GM19351 (cell line): ENCODE data around the gene CYTH3.
A peak's percentile ranks its signal among the peaks of the same experiment; 100 is the strongest.
"Not testable (repeated sequence)": the region's sequence is repeated elsewhere in the genome, so short reads cannot be mapped to it uniquely, and the experiment has no call there.

Source experiments
- ATAC-seq: cut with Tn5 transposase; IDR thresholded peaks from one replicate; pipeline ENCODE4 v1.9.1; 2021; ENCODE audit warnings: mild to moderate bottlenecking, moderate library complexity; ENCODE audit not compliant: unreplicated experiment

The CYTH3 gene, protein sequence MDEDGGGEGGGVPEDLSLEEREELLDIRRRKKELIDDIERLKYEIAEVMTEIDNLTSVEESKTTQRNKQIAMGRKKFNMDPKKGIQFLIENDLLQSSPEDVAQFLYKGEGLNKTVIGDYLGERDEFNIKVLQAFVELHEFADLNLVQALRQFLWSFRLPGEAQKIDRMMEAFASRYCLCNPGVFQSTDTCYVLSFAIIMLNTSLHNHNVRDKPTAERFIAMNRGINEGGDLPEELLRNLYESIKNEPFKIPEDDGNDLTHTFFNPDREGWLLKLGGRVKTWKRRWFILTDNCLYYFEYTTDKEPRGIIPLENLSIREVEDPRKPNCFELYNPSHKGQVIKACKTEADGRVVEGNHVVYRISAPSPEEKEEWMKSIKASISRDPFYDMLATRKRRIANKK

DNA sequence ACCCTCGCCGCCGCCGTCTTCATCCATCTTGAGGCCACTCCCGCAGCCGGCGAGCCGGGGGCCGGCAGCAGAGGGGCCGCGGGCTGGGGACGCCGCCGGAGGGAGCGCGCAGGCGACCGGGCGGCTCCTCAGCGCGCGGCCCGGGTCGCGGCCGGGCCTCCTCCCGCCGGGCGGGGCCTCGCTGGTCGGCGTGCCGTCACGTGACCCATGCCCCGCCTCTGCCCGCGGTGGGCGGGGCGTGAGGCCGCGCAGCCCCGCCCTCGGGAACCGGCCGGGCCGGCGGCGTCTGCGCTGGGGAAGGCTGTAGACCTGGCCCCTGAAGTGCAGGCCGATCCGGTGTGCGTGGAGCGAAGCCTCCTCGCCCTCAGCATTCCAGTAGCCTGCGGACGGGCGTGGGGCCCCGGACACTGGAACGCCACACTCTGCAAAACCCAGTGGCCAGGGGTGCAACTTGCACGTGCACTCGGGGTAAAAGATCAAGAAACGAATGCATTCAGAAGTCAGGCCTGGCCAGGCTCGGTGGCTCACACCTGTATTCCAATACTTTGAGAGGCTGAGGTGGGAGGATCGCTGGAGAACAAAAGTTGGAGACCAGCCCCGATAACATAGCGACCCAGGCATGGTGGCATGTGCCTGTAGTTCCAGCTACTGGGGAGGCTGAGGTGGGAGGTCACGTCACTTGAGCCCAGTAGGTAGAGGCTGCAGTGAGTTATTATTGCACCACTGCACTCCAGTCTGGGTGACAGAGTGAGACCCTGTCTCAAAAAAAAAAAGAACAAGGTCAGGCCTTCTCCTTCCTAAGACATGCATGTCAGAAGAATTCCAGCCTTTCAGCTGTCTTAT is at the start of gene CYTH3:
Gene CYTH3, minus strand, starts transcription at position 144 of the 843 bp plus-strand sequence. Its CDS starts 117 bp downstream, at position 27.
- peak; percentile 83 for ATAC-seq

- no peak for ATAC-seq
Observed at GRCh38 chr7:6320791-6321190, 48.4 kb upstream of the CYTH3 start.

DNA sequence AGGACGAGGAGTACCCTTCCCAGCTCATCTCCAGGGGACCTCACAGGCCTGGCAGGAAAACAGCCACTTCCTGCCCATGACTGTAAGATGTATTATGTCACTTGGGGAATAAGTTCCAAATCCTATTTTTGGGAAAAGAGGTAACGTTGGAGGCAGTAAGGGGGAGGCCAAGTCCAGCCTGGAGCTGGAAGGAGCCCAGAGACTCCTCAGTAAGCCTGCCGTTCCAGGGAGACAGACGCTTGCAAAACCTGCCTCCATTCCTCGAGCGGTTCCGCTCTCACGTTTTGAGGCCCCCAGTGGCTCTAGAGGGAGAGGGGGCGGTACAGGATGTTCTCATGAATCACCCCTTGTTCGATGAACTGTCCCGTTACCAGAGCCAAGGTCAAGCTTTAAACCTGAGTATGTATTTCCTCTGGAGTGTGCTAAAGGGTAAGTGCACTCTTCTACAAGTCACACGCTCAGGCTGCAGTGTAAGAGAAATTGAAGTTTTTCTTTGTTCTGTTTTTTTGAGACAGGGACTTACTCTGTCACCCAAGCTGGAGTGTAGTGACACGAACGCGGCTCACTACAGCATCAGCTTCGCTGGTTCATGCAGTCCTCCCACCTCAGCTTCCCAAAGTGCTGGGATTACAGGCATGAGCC is 45.5 kb upstream of the CYTH3 start:
- no peak for ATAC-seq

DNA sequence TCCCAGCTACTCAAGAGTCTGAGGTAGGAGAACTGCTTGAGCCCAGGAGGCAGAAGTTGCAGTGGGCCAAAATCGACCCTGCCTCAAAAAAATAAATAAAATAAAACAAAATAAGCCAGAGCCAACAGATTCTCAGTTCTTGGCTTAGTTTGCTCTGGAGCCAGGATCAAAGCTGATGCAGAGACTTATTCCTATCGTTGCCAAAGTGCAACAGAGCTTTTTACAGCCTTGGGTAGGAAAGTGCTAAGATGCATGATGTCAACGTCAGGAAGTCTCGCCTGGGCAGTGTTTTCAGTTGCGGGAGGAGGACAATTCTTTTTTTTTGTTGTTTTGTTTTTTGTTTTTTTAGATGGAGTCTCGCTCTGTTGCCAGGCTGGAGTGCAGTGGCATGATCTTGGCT is 43.8 kb upstream of the CYTH3 start:
- no peak for ATAC-seq

GRCh38 chr7:6315746-6316145 is 43.3 kb upstream of the CYTH3 start:
- ATAC-seq: no peak

- no peak for ATAC-seq
Observed at GRCh38 chr7:6310271-6310993, 38.0 kb upstream of the CYTH3 start.

DNA sequence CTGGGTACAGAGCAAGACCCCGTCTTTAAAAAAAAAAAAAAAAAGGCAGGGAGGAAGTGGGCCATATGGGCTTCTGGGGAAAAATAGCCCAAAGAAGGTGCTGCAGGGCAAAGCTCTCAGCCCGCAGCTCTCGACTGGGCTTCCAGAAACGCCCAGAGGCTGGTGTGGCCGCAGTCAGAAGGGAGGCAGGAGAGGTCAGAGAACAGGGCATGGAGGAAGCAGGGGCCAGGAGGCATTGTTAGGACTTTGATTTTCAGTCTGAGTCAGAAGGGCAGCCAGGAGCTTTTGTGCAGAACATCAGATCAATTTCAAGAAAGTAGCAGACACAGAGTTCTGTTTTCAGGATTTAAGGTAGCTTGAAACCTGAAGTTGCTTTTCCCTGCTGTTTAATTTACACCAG is 35.3 kb upstream of the CYTH3 start:
- ATAC-seq: no peak

DNA sequence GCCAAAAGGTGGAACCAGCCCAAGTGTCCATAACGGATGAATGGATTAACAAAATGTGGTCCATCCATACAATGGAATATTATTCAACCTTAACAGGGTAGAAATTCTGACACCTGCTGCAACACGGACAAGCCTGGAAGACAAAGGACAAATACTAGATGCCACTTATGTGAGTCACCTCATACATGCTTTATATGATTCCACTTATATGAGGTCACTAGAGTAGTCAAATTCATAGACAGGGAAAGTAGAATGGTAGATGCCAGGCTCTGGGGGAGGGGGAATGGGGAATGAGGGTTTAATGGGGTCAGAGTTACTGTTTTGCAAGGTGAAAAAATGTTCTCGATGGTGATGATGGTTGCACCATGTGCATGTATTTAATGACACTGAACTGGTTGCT is 34.0 kb upstream of the CYTH3 start:
- no peak for ATAC-seq

DNA sequence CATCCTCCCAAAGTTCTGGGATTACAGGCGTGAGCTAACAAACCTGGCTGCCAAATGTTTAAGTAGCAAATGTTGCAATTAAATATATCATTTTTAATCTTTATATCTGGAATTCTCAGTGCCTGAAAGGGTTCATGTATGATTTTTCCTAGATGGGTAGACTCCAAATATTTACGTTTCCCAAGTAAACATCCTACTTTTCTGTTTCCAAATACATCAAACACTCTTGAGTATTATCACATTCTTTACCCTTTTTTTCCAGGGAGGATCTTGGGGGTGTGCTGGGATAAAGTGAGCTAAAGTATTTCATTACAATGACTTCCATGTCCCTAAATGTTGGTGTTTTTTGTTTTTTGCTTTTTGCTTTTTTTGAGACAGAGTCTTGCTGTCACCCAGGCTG is 32.9 kb upstream of the CYTH3 start:
- ATAC-seq: no peak

GRCh38 chr7:6301446-6301845 is 29.0 kb upstream of the CYTH3 start:
- not testable (repeated sequence) for ATAC-seq

DNA sequence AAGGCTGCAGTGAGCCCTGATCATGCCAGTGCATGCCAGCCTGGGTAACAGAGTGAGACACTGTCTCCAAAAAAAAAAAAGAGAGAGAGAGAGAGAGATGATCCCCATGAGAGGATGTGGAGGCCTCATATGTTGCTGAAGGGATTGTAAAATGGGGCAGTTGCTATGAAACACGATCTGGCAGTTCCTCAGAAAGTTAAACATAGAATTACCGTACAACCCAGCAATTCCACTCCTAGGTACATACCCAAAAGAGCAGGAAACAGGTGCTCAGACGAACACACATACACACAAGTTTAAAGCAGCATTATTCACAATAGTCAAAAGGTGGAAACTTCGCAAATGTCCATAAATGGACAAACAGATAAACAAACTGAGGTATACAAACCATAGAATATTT is 27.4 kb upstream of the CYTH3 start:
- ATAC-seq: no peak

GRCh38 chr7:6294839-6295238 is 22.4 kb upstream of the CYTH3 start:
- no peak for ATAC-seq

- ATAC-seq: no peak
Observed at GRCh38 chr7:6293202-6293601, 20.8 kb upstream of the CYTH3 start.

- ATAC-seq: not testable (repeated sequence)
Observed at GRCh38 chr7:6291941-6292340, 19.5 kb upstream of the CYTH3 start.

- ATAC-seq: no peak
Observed at GRCh38 chr7:6291531-6291930, 19.1 kb upstream of the CYTH3 start.

- no peak for ATAC-seq
Observed at GRCh38 chr7:6290319-6290741, 17.9 kb upstream of the CYTH3 start.

DNA sequence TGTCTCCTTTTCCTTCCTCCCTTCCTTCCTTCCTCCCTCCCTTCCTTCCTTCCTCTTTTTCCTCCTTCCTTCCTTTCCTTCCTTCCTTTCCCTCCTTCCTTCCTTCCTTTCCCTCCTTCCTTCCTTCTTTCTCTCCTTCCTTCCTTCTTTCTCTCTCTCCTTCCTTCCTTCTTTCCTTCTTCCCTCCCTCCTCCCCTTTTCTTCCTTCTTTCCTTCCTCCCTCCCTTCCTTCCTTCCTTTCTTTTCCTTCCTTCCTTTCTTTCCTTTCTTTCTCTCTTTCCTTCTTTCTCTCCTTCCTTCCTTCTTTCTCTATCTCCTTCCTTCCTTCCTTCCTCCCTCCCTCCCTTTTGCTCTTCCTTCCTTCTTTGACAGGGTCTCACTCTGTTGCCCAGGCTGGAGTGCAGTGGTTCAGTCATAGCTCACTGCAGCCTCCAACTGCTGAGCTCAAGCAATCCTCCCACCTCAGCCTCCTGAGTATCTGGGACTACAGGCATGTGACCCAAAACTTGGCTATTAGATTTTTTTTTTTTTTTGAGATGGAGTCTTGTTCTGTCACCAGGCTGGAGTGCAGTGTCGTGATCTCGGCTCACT is 15.9 kb upstream of the CYTH3 start:
- ATAC-seq: no peak

DNA sequence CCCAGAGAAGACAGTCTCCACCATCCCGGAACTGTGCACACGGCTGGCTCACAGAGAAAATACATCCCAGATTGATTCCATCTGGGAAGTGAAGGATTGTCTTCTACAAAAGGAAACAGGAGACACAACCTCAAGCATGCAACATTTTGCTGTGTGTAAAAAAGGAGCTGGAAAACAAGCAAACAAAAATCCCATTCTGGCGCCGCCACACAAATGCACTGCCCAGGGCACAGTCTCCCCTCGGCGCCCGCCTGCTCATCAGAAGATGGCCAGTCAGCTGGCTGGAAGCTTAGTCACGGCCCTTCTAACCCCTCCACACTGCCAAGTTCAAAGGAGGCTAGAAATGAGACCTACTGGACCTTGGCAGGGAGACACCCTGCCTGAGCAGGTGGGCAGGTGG is 14.1 kb upstream of the CYTH3 start:
- no peak for ATAC-seq

DNA sequence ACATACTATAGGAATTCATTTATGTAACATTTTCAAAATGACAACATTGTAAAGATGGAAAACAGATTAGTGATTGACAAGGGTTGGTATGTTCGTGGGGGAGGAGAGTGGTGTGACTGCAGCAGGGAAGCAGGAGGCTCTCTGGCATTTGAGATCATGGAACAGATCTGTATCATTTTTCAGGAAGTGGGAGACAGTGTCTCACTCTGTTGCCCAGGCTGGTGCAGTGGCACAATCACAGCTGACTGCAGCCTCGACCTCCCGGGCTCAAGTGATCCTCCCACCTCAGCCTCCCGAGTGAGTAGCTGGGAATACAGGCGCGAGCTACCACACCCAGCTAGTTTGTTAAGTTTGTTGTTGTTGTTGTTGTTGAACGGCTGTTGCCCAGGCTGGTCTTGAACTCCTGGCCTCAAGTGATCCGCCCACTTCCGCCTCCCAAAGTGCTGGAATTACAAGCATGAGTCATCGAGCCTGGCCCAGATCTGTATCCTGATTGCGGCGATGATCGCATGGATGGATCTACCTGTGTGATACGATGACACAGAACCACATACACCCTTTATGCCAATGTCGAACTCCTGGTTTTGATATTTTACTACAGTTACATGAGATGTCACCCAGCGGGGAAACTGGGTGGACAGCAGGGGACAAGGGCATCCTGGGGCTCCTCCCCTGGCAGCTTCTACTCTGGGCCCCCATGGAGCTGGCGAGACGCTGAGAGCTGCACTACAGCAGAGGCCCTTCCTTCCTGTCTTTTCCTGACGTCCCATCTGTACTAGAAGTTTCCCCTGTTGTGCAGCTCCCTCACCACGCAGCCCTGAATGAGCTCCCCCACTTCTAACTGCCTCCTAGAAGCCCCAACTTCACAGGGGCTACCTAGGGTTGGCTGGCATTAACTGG is 12.3 kb upstream of the CYTH3 start:
- no peak for ATAC-seq

- no peak for ATAC-seq
Observed at GRCh38 chr7:6284055-6284400, 11.6 kb upstream of the CYTH3 start.
